Keratinocyte (primary cell): Measurements from ENCODE around the gene ITGB5. TPM values are rescaled to one million over a fixed set of nuclear protein-coding genes. Genes with fewer than 3 reads are reported as not detected.

ENCODE experiments used
- DNase-seq: peaks from one replicate; pipeline ENCODE4 v3.0.0-alpha.2; 2011; ENCODE audit warnings: low read depth, missing footprints, low spot score
- FAIRE-seq: peaks from 2 replicates; lab custom pipeline; 2011; peaks lifted over from hg19 to GRCh38; lab: Jason Lieb, UNC
- H2AFZ ChIP-seq: 2 replicates; pipeline ENCODE4 v1.6.0; 2012; ENCODE audit warnings: low read length, control low read depth, inconsistent platforms; ENCODE audit not compliant: control insufficient read depth
- H3K27ac ChIP-seq: 2 replicates; pipeline ENCODE4 v1.5.1; 2011; ENCODE audit warnings: low read length; ENCODE audit not compliant: control insufficient read depth, insufficient read depth
- H3K27me3 ChIP-seq: 3 replicates; pipeline ENCODE4 v1.6.0; 2011; ENCODE audit warnings: low read length; ENCODE audit not compliant: control insufficient read depth, insufficient read depth; ENCODE audit errors: extremely low read depth
- H3K36me3 ChIP-seq, 2 experiments: 2 replicates in 1 of 2; 3 replicates in 1 of 2; pipeline ENCODE4 v1.5.1; 2011; ENCODE audit warnings: low read length in 2 of 2, mild to moderate bottlenecking in 1 of 2; ENCODE audit not compliant: control insufficient read depth in 2 of 2, insufficient read depth in 2 of 2; ENCODE audit errors: extremely low read depth in 1 of 2
- H3K4me1 ChIP-seq: 3 replicates; pipeline ENCODE4 v1.5.1; 2011; ENCODE audit warnings: low read length; ENCODE audit not compliant: control insufficient read depth, insufficient read depth; ENCODE audit errors: extremely low read depth
- H3K4me2 ChIP-seq: 3 replicates; pipeline ENCODE4 v1.6.0; 2011; ENCODE audit warnings: low read depth, low read length; ENCODE audit not compliant: control insufficient read depth, insufficient read depth; ENCODE audit errors: extremely low read depth
- H3K4me3 ChIP-seq, 3 experiments: fragments of 200-600 bp in 1 of 3; sonication (generic) in 1 of 3; 2 replicates in 2 of 3; 3 replicates in 1 of 3; pipeline ENCODE4 v1.5.1; 2011 to 2016; ENCODE audit warnings: low read length in 3 of 3, mild to moderate bottlenecking in 3 of 3, control low read depth in 2 of 3, inconsistent platforms in 1 of 3, low read depth in 1 of 3, mixed read lengths in 1 of 3, mixed run types in 1 of 3, moderate library complexity in 1 of 3; ENCODE audit not compliant: control insufficient read depth in 2 of 3, insufficient read depth in 2 of 3; ENCODE audit errors: extremely low read depth in 1 of 3
- H3K79me2 ChIP-seq: 2 replicates; pipeline ENCODE4 v1.6.0; 2012; ENCODE audit warnings: low read length; ENCODE audit not compliant: control insufficient read depth, insufficient read depth
- H3K9ac ChIP-seq: 3 replicates; pipeline ENCODE4 v1.6.0; 2011; ENCODE audit warnings: low read length; ENCODE audit not compliant: control insufficient read depth, insufficient read depth; ENCODE audit errors: extremely low read depth
- H3K9me1 ChIP-seq: 3 replicates; pipeline ENCODE4 v1.6.0; 2011; ENCODE audit warnings: low read length; ENCODE audit not compliant: control insufficient read depth, insufficient read depth; ENCODE audit errors: extremely low read depth
- H3K9me3 ChIP-seq: 2 replicates; pipeline ENCODE4 v1.5.1; 2012; ENCODE audit warnings: low read depth, low read length; ENCODE audit not compliant: control insufficient read depth
- H4K20me1 ChIP-seq: 3 replicates; pipeline ENCODE4 v1.6.0; 2011; ENCODE audit warnings: low read length; ENCODE audit not compliant: control insufficient read depth, insufficient read depth; ENCODE audit errors: extremely low read depth
- CTCF ChIP-seq, 3 experiments: IDR thresholded peaks in 1 of 3; conservative IDR thresholded peaks in 1 of 3; optimal IDR thresholded peaks in 1 of 3; 2 replicates in 2 of 3; 3 replicates in 1 of 3; pipeline versions ENCODE3 to v1.5.1; 2011; ENCODE audit warnings: low read length in 3 of 3, mild to moderate bottlenecking in 3 of 3, moderate library complexity in 2 of 3, control low read depth in 1 of 3, inconsistent platforms in 1 of 3; ENCODE audit not compliant: insufficient read depth in 2 of 3; ENCODE audit errors: extremely low read depth in 1 of 3
- EZH2 ChIP-seq: IDR thresholded peaks from one replicate; pipeline ENCODE4 v1.6.1; 2012; ENCODE audit warnings: inconsistent platforms, mild to moderate bottlenecking, low read length, moderate library complexity
- dilution Hi-C: fragments of 300-500 bp; cut with MboI; formaldehyde crosslinking; loops from one replicate; pipeline ENCODE4 v1.7.0; 2020; ENCODE audit warnings: low sequenced_read_pairs; ENCODE audit not compliant: extremely low pct_ligation_motif_present
- polyA plus RNA-seq, 5 experiments: library from polyadenylated mRNA; depleted of rRNA in 3 of 5; stranded (reverse) in 3 of 5; stranded (forward) in 1 of 5; unstranded in 1 of 5; fragments of >200 nt; gene quantifications; 1 replicate in 1 of 5; 2 replicates in 3 of 5; 3 replicates in 1 of 5; pipeline versions ENCODE4 v1.2.1 to v1.2.3, GENCODE V29; 2011 to 2012; ENCODE audit warnings: missing spikeins in 2 of 5, low read depth in 1 of 5, low replicate concordance in 1 of 5

The ITGB5 gene
- polyA plus RNA-seq, 1 donor (not counting 4 experiments of a cell fraction or from before 2014, with no cell fraction given) = 136 TPM

- DNase-seq (no peak), FAIRE-seq (peak; percentile 51)
- Histone ChIP-seq H3K36me3 (peaks cover 8 to 9% of the 10 kb centered on the region in 2 experiments), H3K9me3 (no peaks in the 10 kb centered on the region), H3K4me3 (no peak overlapping the region), H3K4me2 (no peak overlapping the region), H4K20me1 (no peaks in the 10 kb centered on the region), H3K4me1 (peaks cover 24% of the 10 kb centered on the region), H3K9ac (no peak overlapping the region), H3K27ac (no peak overlapping the region), H3K79me2 (peaks cover 10% of the 10 kb centered on the region), H2AFZ (no peak overlapping the region), H3K27me3 (no peaks in the 10 kb centered on the region), H3K9me1 (peaks cover 2% of the 10 kb centered on the region)
- no peak for TF ChIP-seq EZH2
- no peak for TF ChIP-seq CTCF (optimal IDR thresholded peaks at IDR 0.05 in 1 of 3, IDR thresholded peaks at IDR 0.05 in 1 of 3, conservative IDR thresholded peaks at IDR 0.05 in 1 of 3; ENCODE audit: extremely low read depth in 1 of 3, insufficient read depth in 2 of 3, low read length in 3 of 3)
- dilution Hi-C loops = no loop called here
Measured at GRCh38 chr3:124850212-124850611, 37.0 kb downstream of the ITGB5 start.

- Histone ChIP-seq H3K27me3 (no peaks in the 10 kb centered on the region), H3K4me3 (no peak overlapping the region), H3K27ac (no peak overlapping the region), H3K9ac (no peak overlapping the region), H2AFZ (no peak overlapping the region), H3K36me3 (peaks cover 9 to 16% of the 10 kb centered on the region in 2 experiments), H3K9me3 (no peaks in the 10 kb centered on the region), H3K79me2 (peaks cover 15% of the 10 kb centered on the region), H3K4me2 (no peak overlapping the region), H3K9me1 (peaks cover 2% of the 10 kb centered on the region), H4K20me1 (no peaks in the 10 kb centered on the region), H3K4me1 (peaks cover 33% of the 10 kb centered on the region)
- TF ChIP-seq CTCF (optimal IDR thresholded peaks at IDR 0.05 in 1 of 3, IDR thresholded peaks at IDR 0.05 in 1 of 3, conservative IDR thresholded peaks at IDR 0.05 in 1 of 3; ENCODE audit: extremely low read depth in 1 of 3, insufficient read depth in 2 of 3, low read length in 3 of 3) = no peak
- FAIRE-seq (no peak), DNase-seq (no peak)
- dilution Hi-C loops = no loop called here
Measured at GRCh38 chr3:124848300-124848699, 38.9 kb downstream of the ITGB5 start.
